ENCODE measurements around the gene AMIGO2. TPM values are rescaled to one million over a fixed set of nuclear protein-coding genes. Genes with fewer than 3 reads are reported as not detected.

The AMIGO2 gene
- total and polyA plus RNA-seq, 9 of the 15 experiments (the other 6 are each of a cell fraction or from before 2014, with no cell fraction given): 2.0 to 8.3 (median 3.8) TPM

- peak; percentile 30; the same call in 1 of the 2 replicates for TF ChIP-seq MGA (IDR thresholded peaks at IDR 0.05)
- TF ChIP-seq ZBTB7A (IDR thresholded peaks at IDR 0.05; ENCODE audit: borderline replicate concordance, control insufficient read depth, low read depth, low read length): no peak
- TF ChIP-seq ZC3H11A (IDR thresholded peaks at IDR 0.05; ENCODE audit: low read depth, low read length): no peak
- no peak for TF ChIP-seq EHMT2 (IDR thresholded peaks at IDR 0.05)
- no peak for TF ChIP-seq ZC3H8 (IDR thresholded peaks at IDR 0.05)
- TF ChIP-seq SLC30A9 (CRISPR knock-in tag; IDR thresholded peaks at IDR 0.05): no peak
- TF ChIP-seq SMARCC2 (IDR thresholded peaks at IDR 0.05; ENCODE audit: low read depth): no peak
- TF ChIP-seq NFATC3 (IDR thresholded peaks at IDR 0.05): 0 out of 2 replicates have a peak, but pooled peaks have one; percentile 56
- peak; percentile 33; the same call in 1 of the 2 replicates for TF ChIP-seq PHF8 (IDR thresholded peaks at IDR 0.05; ENCODE audit: borderline replicate concordance, low read length)
- TF ChIP-seq ATF1 (CRISPR knock-in tag; IDR thresholded peaks at IDR 0.05): no peak
- peak; percentile 39 for TF ChIP-seq ATF1 (tag; IDR thresholded peaks at IDR 0.05)
- TF ChIP-seq ZNF134 (CRISPR knock-in tag; conservative IDR thresholded peaks at IDR 0.05): no peak
- TF ChIP-seq NCOA4 (IDR thresholded peaks at IDR 0.05; ENCODE audit: partially characterized antibody): peak; percentile 59
- TF ChIP-seq ZNF830 (CRISPR knock-in tag; IDR thresholded peaks at IDR 0.05): no peak
- TF ChIP-seq, protein P1, sequence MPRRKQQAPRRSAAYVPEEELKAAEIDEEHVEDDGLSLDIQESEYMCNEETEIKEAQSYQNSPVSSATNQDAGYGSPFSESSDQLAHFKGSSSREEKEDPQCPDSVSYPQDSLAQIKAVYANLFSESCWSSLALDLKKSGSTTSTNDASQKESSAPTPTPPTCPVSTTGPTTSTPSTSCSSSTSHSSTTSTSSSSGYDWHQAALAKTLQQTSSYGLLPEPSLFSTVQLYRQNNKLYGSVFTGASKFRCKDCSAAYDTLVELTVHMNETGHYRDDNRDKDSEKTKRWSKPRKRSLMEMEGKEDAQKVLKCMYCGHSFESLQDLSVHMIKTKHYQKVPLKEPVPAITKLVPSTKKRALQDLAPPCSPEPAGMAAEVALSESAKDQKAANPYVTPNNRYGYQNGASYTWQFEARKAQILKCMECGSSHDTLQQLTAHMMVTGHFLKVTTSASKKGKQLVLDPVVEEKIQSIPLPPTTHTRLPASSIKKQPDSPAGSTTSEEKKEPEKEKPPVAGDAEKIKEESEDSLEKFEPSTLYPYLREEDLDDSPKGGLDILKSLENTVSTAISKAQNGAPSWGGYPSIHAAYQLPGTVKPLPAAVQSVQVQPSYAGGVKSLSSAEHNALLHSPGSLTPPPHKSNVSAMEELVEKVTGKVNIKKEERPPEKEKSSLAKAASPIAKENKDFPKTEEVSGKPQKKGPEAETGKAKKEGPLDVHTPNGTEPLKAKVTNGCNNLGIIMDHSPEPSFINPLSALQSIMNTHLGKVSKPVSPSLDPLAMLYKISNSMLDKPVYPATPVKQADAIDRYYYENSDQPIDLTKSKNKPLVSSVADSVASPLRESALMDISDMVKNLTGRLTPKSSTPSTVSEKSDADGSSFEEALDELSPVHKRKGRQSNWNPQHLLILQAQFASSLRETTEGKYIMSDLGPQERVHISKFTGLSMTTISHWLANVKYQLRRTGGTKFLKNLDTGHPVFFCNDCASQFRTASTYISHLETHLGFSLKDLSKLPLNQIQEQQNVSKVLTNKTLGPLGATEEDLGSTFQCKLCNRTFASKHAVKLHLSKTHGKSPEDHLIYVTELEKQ (CRISPR knock-in tag; IDR thresholded peaks at IDR 0.05): no peak
These were observed 859 bp downstream of the AMIGO2 start (continued) for GRCh38 chr12:47078733-47079467.
